ENCODE measurements around the gene IDE. TPM values are rescaled to one million over a fixed set of nuclear protein-coding genes. Genes with fewer than 3 reads are reported as not detected.

IDE gene
- total and polyA plus RNA-seq, 12 donors, result 8.6 to 62.0 (median 37.3) TPM

DNA sequence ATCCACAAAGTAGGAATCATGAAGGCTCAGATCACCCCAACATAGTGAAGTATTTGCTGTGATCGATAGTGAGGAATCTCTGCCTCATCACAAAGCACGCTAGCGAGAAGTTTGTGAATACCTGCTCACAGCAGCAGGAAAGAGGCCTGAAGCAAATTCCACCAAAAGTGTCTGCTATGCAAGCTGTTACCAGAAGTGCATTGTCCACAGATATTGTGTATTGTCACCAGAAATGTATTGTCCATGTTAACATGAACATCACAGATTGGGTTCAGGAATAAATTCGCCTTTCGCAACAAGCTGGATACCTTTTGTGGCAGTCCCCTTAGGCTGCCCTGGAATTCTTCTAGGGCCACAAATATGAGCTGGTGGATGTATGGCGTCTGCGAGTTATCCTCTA lies 155.0 kb downstream of the IDE start:
- Histone ChIP-seq H3K4me1 (replicated peaks in 1 of 2) (no peaks in the 10 kb centered on the region), H3K36me3 (replicated peaks in 1 of 2) (no peaks in the 10 kb centered on the region), H3K27ac (no peak overlapping the region), H3K27me3 (peaks cover 2% of the 10 kb centered on the region), H3K4me3 (no peak overlapping the region), H3K9me3 (replicated peaks in 1 of 3) (no peaks in the 10 kb centered on the region)
- DNase-seq, result no peak
- no peak for TF ChIP-seq POLR2A (IDR thresholded peaks at IDR 0.05)
- no peak for TF ChIP-seq CTCF (IDR thresholded peaks at IDR 0.05)
- WGBS, 4 donors, result 91 to 97% (median 92%) methylated on average over 7 of the region's 7 CpGs
- intact Hi-C loops (cut with DNase I), result no loop called here

- Histone ChIP-seq H3K9me3 (replicated peaks in 1 of 3) (no peaks in the 10 kb centered on the region), H3K4me1 (replicated peaks in 1 of 2) (no peaks in the 10 kb centered on the region), H3K27me3 (peaks cover 2% of the 10 kb centered on the region), H3K27ac (no peak overlapping the region), H3K36me3 (replicated peaks in 1 of 2) (no peaks in the 10 kb centered on the region), H3K4me3 (no peak overlapping the region)
- intact Hi-C loops (cut with DNase I), result no loop called here
- TF ChIP-seq CTCF (IDR thresholded peaks at IDR 0.05), result no peak
- TF ChIP-seq POLR2A (IDR thresholded peaks at IDR 0.05), result no peak
- no peak for DNase-seq
- WGBS, 4 donors, result 81 to 89% (median 85%) methylated on average over 2 of the region's 2 CpGs
Observed at GRCh38 chr10:92418221-92418620, 155.7 kb downstream of the IDE start.

DNA sequence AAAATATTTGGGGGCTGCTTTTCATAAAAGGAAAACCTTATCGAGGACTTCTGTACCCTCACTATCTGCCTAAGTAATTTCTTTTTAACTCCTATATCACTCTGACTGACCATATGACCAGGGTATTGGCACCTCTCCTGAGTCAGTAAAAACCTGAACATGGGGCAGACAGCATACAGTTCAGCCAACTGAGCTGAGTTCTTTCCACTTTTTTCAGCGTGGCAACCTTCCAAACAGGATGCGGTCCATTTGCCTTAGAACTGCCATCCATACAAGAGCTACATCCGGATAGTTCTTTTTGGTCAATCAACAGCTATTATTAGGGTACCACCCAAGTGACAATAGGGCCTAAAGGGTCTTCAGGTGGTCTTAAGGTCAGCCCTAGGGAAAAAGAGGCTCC lies 160.4 kb downstream of the IDE start:
- WGBS, 4 donors, result 77 to 81% (median 81%) methylated on average over 4 of the region's 4 CpGs
- no peaks in the 10 kb centered on the region for H3K36me3 ChIP-seq (replicated peaks in 1 of 2)
- H3K27ac ChIP-seq, result no peak overlapping the region
- intact Hi-C loops (cut with DNase I), result no loop called here
- H3K27me3 ChIP-seq, result no peaks in the 10 kb centered on the region
- peak in 1 of 7 donors; percentile 18 for DNase-seq
- H3K4me1 ChIP-seq (replicated peaks in 1 of 2), result no peaks in the 10 kb centered on the region
- no peaks in the 10 kb centered on the region for H3K9me3 ChIP-seq (replicated peaks in 1 of 3)
- no peak overlapping the region for H3K4me3 ChIP-seq
- TF ChIP-seq CTCF (IDR thresholded peaks at IDR 0.05), result no peak
- TF ChIP-seq POLR2A (IDR thresholded peaks at IDR 0.05), result no peak

GRCh38 chr10:92413011-92413410 lies 160.9 kb downstream of the IDE start:
- no peak overlapping the region for H3K27ac ChIP-seq
- intact Hi-C loops (cut with DNase I), result no loop called here
- H3K9me3 ChIP-seq (replicated peaks in 1 of 3), result no peaks in the 10 kb centered on the region
- no peaks in the 10 kb centered on the region for H3K36me3 ChIP-seq (replicated peaks in 1 of 2)
- no peaks in the 10 kb centered on the region for H3K4me1 ChIP-seq (replicated peaks in 1 of 2)
- no peak for TF ChIP-seq CTCF (IDR thresholded peaks at IDR 0.05)
- TF ChIP-seq POLR2A (IDR thresholded peaks at IDR 0.05), result no peak
- WGBS, 4 donors, result 84 to 88% (median 86%) methylated on average over 9 of the region's 9 CpGs
- H3K4me3 ChIP-seq, result no peak overlapping the region
- DNase-seq, result no peak
- no peaks in the 10 kb centered on the region for H3K27me3 ChIP-seq
